Stimulated activated CD8-positive, alpha-beta memory T cell treated with anti-CD3 and anti-CD28 coated beads, Interleukin-15, amount 100 ng/mL, for 4 hours (primary cell): ENCODE data around the gene ITIH2.

Source experiments
- DNase-seq, 2 donors: peaks; one replicate each; pipeline ENCODE4 v3.0.0-alpha.2; 2020; ENCODE audit warnings: low read depth in 2 of 2

The ITIH2 gene

DNA sequence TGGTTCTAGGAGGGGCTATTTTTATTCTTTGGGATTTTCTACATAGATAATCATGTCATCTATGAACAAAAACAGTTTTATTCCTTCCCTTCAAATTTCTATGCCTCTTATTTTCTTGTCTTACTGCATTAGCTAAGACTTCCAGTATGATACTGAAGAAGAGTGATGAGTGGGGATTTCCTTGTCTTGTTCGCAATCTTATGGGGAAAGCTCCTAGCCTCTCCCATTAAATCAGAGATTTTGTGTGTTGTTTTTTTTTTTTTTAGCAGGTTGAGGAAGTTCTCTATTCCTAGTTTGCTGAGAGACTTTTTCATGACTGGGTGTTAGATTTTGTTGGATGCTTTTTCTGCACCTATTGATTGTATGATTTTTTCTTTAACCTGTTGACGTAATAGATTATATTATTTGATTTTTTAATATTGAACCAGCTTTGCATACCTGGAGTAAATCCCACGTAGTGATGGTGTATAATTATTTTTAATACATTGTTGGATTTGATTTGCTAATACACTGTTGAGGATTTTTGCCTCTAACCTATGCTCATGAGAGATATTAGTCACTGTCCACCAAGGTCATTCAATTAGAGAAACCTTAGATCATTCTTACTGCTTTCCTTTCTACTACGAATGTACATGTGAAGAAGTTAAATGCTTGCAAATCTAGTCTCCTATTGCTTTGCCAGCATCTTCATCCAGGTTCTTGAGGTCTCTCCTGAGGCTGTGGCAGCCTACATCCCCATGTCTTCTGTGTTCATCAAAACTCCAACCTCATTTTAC is 91.3 kb downstream of the ITIH2 start:
- DNase-seq, result no peak

DNA sequence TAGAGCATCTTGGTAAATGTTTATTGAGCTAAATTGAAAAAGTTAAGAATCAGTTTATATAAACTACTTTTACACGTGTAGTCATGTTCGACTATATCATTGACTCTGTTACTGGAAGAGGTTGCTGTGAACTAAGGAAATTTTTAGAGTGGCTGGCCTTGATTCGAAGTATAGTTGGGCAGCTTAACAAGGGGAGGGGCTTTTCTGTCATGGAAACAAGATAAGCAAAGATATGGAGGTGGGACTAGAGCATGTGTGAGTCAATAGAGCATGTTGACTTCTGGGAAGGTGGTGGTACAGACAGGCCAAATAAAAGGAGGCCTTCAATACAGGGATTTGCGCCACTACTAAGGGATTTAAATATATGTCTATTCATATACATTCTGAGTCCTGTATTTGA is 92.5 kb downstream of the ITIH2 start:
- no peak for DNase-seq

DNA sequence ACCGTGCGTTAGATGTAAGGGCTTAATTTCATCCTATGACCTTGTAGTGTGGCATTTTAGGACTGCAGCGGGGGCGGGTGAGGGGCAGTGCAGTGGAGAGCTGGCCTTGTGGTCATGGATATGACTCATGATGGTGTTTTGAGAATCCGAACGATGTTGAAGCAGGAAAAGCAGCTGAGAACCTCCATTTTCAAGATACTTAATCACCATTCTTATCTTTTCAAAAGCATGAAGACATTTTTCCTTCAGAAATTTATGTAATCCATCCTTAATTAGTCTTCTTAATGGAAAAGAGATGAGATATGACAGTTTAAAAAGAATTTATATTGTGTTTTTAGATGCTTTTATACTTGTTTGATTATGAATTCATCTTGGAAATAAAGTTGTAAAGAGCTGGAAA is 94.5 kb downstream of the ITIH2 start:
- no peak for DNase-seq
